ENCODE results near the gene CDC23.
"Not testable (repeated sequence)": the region's sequence is repeated elsewhere in the genome, so short reads cannot be mapped to it uniquely, and the experiment has no call there.

CDC23 gene

DNA sequence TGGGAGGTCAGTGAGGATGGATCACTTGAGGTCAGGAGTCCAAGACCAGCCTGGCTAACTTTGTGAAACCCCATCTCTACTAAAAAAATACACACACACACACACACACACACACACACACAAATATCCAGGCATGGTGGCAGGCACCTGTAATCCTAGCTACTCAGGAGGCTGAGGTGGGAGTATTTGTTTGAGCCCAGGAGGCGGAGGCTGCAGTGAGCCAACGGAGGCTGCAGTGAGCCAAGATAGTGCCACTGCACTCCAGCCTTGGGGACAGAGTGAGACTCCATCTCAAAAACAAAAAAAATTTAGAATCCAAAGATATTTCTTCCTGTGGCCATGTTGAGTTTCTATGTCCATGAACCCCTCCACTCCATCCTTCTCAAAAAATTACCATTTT lies 21.5 kb upstream of the CDC23 start:
- no peak for DNase-seq
- Mint-ChIP-seq H3K4me1 (ENCODE audit: low read depth in 2 of 2) (peaks cover 0 to 3% of the 10 kb centered on the region in 2 donors), H3K4me3 (no peak overlapping the region), H3K9me3 (no peaks in the 10 kb centered on the region), H3K27ac (no peak overlapping the region), H3K36me3 (ENCODE audit: insufficient read depth) (no peaks in the 10 kb centered on the region), H3K27me3 (peaks cover 26 to 40% of the 10 kb centered on the region in 2 donors)
- no peak for ATAC-seq (replicated peaks)

DNA sequence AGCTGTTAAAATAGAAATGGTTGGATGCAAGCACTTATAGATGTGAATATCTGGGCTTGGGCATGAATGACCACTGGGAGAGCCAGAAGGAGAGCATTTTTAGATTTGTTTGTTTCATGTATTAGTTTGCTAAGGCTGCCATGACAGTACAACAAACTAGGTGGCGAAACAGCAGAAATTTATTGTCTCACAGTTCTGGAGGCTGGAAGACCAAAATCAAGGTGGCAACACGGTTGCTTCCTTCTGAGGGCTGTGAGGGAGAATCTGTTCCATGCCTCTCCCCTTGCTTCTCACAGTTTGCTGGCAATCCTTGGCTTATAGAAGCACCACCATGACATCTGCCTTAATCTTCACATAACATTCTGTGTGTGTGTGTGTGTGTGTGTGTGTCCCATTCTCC lies 20.2 kb upstream of the CDC23 start:
- Mint-ChIP-seq H3K4me1 (ENCODE audit: low read depth in 2 of 2) (peaks cover 0 to 3% of the 10 kb centered on the region in 2 donors), H3K27ac (no peak overlapping the region), H3K36me3 (ENCODE audit: insufficient read depth) (no peaks in the 10 kb centered on the region), H3K27me3 (peaks cover 15 to 38% of the 10 kb centered on the region in 2 donors), H3K9me3 (no peaks in the 10 kb centered on the region), H3K4me3 (no peak overlapping the region)
- DNase-seq (no peak), ATAC-seq (replicated peaks) (no peak)

DNA sequence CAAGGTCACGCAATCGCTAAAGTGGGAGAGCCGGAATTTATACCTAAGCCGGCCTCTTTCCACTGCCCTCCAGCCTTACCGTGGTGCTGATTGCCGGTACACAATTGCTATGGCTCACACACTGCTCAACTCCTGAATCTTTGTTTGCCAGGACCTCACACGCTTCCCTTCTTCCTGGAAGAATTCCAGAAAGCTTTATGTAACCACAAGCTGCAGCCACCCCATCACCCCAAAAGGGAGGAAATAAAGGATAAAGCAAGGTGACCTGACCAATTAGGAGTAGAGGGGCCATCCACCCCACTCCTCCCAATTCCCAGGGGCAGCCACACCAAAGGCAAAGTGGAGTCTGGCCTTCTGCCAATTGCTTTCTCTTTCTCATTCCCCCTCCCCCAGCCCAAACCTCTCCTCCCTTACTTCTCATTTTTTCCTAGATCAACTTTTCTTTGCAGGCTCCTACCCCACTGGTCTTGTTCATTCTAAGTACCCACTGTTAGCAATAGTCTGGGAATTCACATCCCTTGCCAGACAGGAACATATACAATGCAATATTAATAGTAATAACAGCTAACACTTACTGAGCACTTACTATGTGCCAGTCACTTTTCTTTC lies 18.0 kb upstream of the CDC23 start:
- Mint-ChIP-seq H3K27ac (no peak overlapping the region), H3K27me3 (peaks cover 15 to 38% of the 10 kb centered on the region in 2 donors), H3K36me3 (ENCODE audit: insufficient read depth) (no peaks in the 10 kb centered on the region), H3K9me3 (no peaks in the 10 kb centered on the region), H3K4me3 (no peak overlapping the region), H3K4me1 (ENCODE audit: low read depth in 2 of 2) (peaks cover 0 to 3% of the 10 kb centered on the region in 2 donors)
- no peak for ATAC-seq (replicated peaks)
- no peak for DNase-seq

DNA sequence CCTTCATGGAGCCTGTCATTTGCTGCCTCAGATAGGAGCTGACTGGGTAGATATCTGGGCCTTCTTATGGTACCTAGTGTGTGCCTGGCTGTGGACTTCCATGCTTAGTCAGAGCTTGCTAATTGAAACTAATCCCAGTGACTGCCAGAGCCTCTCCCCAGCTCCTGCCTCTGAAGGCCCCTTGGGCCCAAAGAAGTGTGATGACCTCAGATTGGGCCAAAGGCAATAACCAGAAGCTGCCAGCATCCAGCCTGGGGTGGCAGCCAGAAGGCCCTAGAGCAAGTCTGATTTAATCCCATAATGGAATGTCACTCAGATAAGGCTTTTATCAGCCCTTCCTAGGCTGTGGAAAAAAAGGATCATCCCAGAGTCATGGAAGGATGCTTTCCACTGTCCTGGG lies 17.1 kb upstream of the CDC23 start:
- Mint-ChIP-seq H3K4me1 (ENCODE audit: low read depth in 2 of 2) (peaks cover 0 to 3% of the 10 kb centered on the region in 2 donors), H3K9me3 (no peaks in the 10 kb centered on the region), H3K4me3 (no peak overlapping the region), H3K36me3 (ENCODE audit: insufficient read depth) (no peaks in the 10 kb centered on the region), H3K27me3 (peaks cover 15 to 36% of the 10 kb centered on the region in 2 donors), H3K27ac (no peak overlapping the region)
- ATAC-seq (replicated peaks) (no peak), DNase-seq (no peak)

DNA sequence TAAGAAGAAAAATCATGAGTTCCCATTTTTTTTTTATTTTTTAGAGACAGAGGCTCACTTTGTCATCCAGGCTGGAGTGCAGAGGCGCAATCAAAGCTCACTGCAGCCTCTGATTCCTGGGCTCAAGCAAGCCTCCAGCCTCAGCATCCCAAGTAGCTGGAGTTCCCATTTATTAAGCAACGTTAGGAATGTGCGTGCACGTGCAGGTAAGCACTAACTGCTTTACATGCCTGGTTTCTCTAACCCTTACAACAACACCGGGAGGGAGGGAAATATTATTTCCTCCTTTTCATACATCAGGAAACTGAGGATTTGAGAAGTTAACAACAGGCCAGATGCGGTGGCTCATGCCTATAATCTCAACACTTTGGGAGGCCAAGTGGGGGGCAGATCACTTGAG lies 16.3 kb upstream of the CDC23 start:
- Mint-ChIP-seq H3K9me3 (no peaks in the 10 kb centered on the region), H3K4me1 (ENCODE audit: low read depth in 2 of 2) (no peaks in the 10 kb centered on the region), H3K36me3 (ENCODE audit: insufficient read depth) (no peaks in the 10 kb centered on the region), H3K27ac (no peak overlapping the region), H3K4me3 (no peak overlapping the region), H3K27me3 (peaks cover 10 to 35% of the 10 kb centered on the region in 2 donors)
- DNase-seq (no peak), ATAC-seq (replicated peaks) (no peak)

DNA sequence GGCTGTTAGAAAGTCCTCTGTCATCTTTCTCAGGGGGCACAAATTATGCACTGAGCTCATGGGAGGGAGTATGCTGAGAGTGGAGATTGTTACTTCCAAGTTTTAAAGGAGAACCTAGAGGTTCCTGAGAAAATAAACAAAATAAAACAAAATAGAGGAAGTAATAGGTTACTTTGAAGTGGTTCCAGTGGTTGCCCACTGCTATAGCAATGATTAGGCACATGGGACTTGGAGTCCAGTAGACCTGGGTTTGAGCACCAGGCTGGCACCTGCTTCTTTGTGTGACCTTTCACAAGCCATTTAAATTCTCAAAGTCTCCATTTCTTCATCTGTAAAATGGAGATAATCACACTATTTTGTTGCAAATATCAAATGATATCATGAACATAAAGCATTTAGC lies 13.8 kb upstream of the CDC23 start:
- Mint-ChIP-seq H3K27me3 (peaks cover 20 to 51% of the 10 kb centered on the region in 2 donors), H3K4me1 (ENCODE audit: low read depth in 2 of 2) (peaks cover 5% of the 10 kb centered on the region in 2 donors), H3K36me3 (ENCODE audit: insufficient read depth) (no peaks in the 10 kb centered on the region), H3K27ac (no peak overlapping the region), H3K4me3 (no peak overlapping the region), H3K9me3 (no peaks in the 10 kb centered on the region)
- no peak for ATAC-seq (replicated peaks)
- no peak for DNase-seq

DNA sequence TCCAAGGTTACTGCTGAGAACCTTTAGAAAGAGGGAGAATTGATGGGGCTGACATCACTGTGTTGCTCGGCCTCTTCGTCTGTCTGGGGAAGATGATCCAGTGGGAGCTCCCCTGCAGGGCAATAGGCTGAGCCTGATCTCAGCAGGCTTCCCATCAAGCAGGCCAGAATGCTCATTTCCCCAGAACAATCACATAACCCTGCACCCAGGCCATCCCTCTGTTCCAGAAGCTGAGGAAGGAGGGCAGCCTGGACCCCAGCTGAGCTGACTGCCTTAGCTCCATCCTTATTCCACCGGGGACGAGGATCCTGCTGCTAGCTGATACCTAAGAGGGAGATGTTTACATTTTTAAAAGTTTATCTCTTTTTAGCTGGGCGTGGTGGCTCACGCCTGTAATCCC lies 11.6 kb upstream of the CDC23 start:
- peaks cover 5% of the 10 kb centered on the region in 2 donors for H3K4me1 Mint-ChIP-seq (ENCODE audit: low read depth in 2 of 2)
- no peak for ATAC-seq (replicated peaks)
- no peak for DNase-seq
- no peak overlapping the region for H3K27ac Mint-ChIP-seq
- H3K9me3 Mint-ChIP-seq, result no peaks in the 10 kb centered on the region
- peaks cover 10 to 34% of the 10 kb centered on the region in 2 donors for H3K27me3 Mint-ChIP-seq
- no peak overlapping the region for H3K4me3 Mint-ChIP-seq
- H3K36me3 Mint-ChIP-seq (ENCODE audit: insufficient read depth), result no peaks in the 10 kb centered on the region

DNA sequence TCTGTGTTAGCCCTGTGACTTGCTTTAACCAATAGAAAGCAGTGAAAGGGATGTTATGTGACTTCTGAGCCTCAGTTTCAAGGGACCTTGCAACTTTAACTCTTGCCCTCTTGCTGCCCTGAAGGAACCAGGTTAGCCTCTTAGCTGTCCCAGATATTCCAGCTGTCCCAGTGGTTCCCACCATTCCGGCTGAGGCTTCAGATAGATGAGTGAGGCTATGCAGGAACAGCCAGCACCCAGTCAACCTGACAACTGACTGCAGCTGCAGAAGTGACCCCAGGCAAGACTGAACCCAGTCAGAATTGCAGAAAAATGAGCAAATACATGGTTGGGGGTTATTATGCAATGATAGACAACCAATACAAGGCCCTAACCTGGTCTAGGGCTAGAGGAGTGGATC lies 10.4 kb upstream of the CDC23 start:
- DNase-seq (no peak), ATAC-seq (replicated peaks) (no peak)
- Mint-ChIP-seq H3K27me3 (peaks cover 10 to 33% of the 10 kb centered on the region in 2 donors), H3K4me3 (no peak overlapping the region), H3K4me1 (ENCODE audit: low read depth in 2 of 2) (peaks cover 5% of the 10 kb centered on the region in 2 donors), H3K27ac (no peak overlapping the region), H3K36me3 (ENCODE audit: insufficient read depth) (no peaks in the 10 kb centered on the region), H3K9me3 (no peaks in the 10 kb centered on the region)

DNA sequence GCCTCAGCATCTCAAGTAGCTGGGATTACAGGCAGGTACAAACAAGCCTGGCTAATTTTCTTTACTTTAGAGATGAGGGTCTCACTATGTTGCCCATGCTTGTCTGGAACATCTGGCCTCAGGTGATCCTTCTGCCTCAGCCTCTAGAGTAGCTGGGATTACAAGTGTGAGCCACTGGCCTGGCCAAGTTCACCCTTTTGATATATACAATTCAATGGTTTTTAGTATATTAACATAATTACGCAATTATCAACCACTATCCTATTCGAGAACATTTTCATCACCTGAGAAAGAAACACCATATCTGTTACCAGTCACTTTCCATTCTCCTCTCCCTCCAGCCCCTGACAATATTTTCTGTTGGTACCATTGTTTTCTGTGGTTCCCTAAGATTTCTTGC lies 3.7 kb upstream of the CDC23 start:
- Mint-ChIP-seq H3K36me3 (ENCODE audit: insufficient read depth) (peaks cover 9% of the 10 kb centered on the region), H3K4me1 (ENCODE audit: low read depth in 2 of 2) (peaks cover 12 to 16% of the 10 kb centered on the region in 2 donors), H3K27me3 (peaks cover 0 to 10% of the 10 kb centered on the region in 2 donors), H3K27ac (no peak overlapping the region), H3K9me3 (no peaks in the 10 kb centered on the region), H3K4me3 (no peak overlapping the region)
- no peak for ATAC-seq (replicated peaks)
- no peak for DNase-seq

DNA sequence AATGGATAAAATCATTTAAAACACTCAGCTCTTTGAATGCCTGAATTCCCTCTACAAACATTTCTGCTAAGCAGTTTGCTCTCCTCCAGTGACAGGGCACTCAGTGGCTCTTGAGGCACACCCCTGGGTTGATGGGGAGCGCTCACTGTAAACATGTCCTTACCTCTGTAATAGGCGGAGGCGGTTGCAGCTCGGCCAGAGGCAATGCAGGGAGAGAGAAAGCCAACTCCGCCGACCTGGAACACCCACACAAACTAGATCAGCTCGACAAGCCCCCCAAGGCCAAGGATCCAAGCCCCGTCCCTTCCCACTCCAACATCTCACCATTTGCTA lies 329 bp downstream of the CDC23 start:
- Mint-ChIP-seq H3K36me3 (ENCODE audit: insufficient read depth) (peaks cover 16% of the 10 kb centered on the region), H3K4me1 (ENCODE audit: low read depth in 2 of 2) (peaks cover 14 to 30% of the 10 kb centered on the region in 2 donors), H3K27ac (peak overlapping the region; percentile 98 to 99), H3K9me3 (no peaks in the 10 kb centered on the region), H3K4me3 (peak overlapping the region; percentile 99), H3K27me3 (no peaks in the 10 kb centered on the region)
- peak; percentile 23 for ATAC-seq (replicated peaks)
- no peak for DNase-seq

DNA sequence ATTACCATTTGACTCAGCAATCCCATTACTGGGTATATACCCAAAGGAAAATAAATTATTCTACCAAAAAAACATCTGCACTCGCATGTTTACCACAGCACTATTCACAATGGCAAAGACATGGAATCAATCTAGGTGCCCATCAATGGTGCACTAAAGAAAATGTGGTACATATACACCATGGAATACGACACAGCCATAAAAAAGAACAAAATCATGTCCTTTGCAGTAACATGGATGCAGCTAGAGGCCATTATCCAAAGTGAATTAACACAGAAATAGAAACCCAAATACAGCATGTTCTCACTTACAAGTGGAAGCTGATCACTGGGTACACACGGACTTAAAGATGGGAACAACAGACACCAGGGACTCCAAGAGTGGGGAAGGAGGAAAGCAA lies 2.1 kb downstream of the CDC23 start:
- no peaks in the 10 kb centered on the region for H3K9me3 Mint-ChIP-seq
- H3K27ac Mint-ChIP-seq, result no peak overlapping the region
- DNase-seq (no peak), ATAC-seq (replicated peaks) (no peak)
- no peaks in the 10 kb centered on the region for H3K27me3 Mint-ChIP-seq
- peaks cover 22% of the 10 kb centered on the region for H3K36me3 Mint-ChIP-seq (ENCODE audit: insufficient read depth)
- peaks cover 14 to 30% of the 10 kb centered on the region in 2 donors for H3K4me1 Mint-ChIP-seq (ENCODE audit: low read depth in 2 of 2)
- H3K4me3 Mint-ChIP-seq, result no peak overlapping the region

DNA sequence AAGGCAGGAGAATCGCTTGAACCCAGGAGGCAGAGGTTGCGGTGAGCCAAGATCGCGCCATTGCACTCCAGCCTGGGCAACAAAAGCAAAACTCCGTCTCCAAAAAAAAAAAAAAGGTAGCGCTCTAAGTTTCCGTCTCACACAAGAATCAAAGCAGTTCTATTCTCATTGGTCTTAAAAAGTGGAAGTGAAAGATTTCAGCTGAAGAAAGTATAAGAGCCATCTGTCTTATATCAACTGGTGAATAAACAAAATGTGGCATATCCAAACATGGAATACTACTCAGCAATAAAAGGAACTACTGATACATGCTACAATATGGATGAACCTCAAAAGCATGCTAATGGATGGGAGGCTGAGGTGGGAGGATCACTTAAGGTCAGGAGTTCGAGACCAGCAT lies 19.3 kb downstream of the CDC23 start:
- not testable (repeated sequence) for H3K27me3 Mint-ChIP-seq; DNase-seq; ATAC-seq (replicated peaks); H3K4me1 Mint-ChIP-seq (ENCODE audit: low read depth in 2 of 2); H3K9me3 Mint-ChIP-seq; H3K4me3 Mint-ChIP-seq; H3K27ac Mint-ChIP-seq
- H3K36me3 Mint-ChIP-seq (ENCODE audit: insufficient read depth), result peaks cover 83% of the 10 kb centered on the region

DNA sequence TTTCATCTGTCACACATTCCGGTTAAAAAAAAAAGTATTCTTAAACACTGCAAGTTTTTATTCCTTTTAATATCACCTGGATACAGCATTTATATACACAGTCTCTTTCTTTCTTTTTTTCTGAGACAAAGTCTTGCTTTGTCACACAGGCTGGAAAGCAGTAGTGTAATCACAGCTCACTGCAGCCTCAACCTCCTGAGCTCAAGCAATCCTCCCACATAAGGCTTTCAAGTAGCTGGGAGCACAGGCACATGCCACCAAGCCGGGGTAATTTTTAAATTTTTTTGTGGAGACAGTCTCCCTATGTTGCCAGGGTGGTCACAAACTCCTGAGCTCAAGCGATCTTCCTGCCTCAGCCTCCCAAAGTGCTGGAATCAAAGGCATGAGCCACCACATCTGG lies 20.3 kb downstream of the CDC23 start:
- Mint-ChIP-seq H3K9me3 (no peaks in the 10 kb centered on the region), H3K27me3 (no peaks in the 10 kb centered on the region), H3K36me3 (ENCODE audit: insufficient read depth) (peaks cover 83% of the 10 kb centered on the region), H3K27ac (no peak overlapping the region), H3K4me1 (ENCODE audit: low read depth in 2 of 2) (no peaks in the 10 kb centered on the region), H3K4me3 (no peak overlapping the region)
- ATAC-seq (replicated peaks) (no peak), DNase-seq (no peak)

DNA sequence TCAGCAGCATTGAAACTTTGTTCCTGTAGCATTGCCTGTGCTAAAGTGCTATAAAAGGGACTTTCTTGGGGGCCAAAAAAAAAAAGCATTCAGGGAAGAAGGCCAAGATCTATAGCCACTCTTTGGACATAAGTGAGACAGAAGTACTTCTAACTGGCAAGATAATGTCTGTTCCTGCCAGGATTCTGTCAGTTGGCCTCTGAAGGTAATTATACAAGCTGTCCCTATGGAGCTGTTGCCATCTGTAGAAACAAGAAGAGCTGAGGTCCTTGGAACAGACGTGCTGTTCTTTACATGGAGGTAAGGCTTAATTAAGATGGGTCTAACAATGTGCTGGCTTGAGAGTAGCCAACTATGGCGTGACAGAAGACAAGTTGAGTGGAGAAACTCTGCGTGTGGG lies 24.5 kb downstream of the CDC23 start:
- Mint-ChIP-seq H3K4me1 (ENCODE audit: low read depth in 2 of 2) (no peaks in the 10 kb centered on the region), H3K36me3 (ENCODE audit: insufficient read depth) (peaks cover 57% of the 10 kb centered on the region), H3K27me3 (no peaks in the 10 kb centered on the region), H3K27ac (no peak overlapping the region), H3K9me3 (no peaks in the 10 kb centered on the region), H3K4me3 (no peak overlapping the region)
- DNase-seq (no peak), ATAC-seq (replicated peaks) (no peak)

DNA sequence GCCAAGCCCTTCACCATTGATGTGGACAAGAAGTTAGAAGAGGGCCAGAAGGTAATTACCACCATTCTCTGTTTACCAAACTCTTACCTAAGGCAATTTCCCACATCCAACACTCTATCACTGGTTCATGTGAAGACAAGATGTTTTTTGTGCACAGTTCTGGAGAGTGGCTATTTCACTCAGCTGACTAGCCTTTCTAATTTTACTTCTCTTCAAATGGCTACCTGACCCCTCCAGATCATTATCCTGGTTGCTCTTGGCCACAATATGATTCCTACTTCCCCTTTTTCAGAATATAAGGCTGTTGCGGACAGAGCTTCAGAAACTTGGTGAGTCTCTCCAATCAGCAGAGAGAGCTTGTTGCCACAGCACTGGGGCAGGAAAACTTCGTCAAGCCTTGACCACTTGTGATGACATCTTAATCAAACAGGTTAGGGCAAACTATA lies 27.1 kb downstream of the CDC23 start:
- DNase-seq (no peak), ATAC-seq (replicated peaks) (no peak)
- Mint-ChIP-seq H3K27me3 (no peaks in the 10 kb centered on the region), H3K9me3 (no peaks in the 10 kb centered on the region), H3K36me3 (ENCODE audit: insufficient read depth) (peaks cover 32% of the 10 kb centered on the region), H3K4me3 (no peak overlapping the region), H3K4me1 (ENCODE audit: low read depth in 2 of 2) (no peaks in the 10 kb centered on the region), H3K27ac (peak overlapping the region in 1 of 2 donors; percentile 15)

Measured in effector memory CD8-positive, alpha-beta T cell (primary cell).